Neural cell (in vitro differentiated cells): ENCODE data around the gene OTP. TPM values are rescaled to one million over a fixed set of nuclear protein-coding genes. Genes with fewer than 3 reads are reported as not detected.

Experiments used
- H2AFZ ChIP-seq: fragments of 200-600, 300-800 bp; sonication (generic), shearing (Covaris generic); 2 replicates; pipeline ENCODE4 v1.6.0; 2014; ENCODE audit warnings: low read depth, mild to moderate bottlenecking, antibody characterized with exemption, low read length, moderate library complexity
- H3F3A ChIP-seq: fragments of 200-600 bp; shearing (Covaris generic); 2 replicates; pipeline ENCODE4 v1.6.1; 2016; ENCODE audit warnings: mild to moderate bottlenecking, moderate library complexity, mixed read lengths, antibody characterized with exemption, low read length; ENCODE audit not compliant: insufficient read depth, poor library complexity, severe bottlenecking
- H3K27ac ChIP-seq: fragments of 200-600, 300-800 bp; sonication (generic), shearing (Covaris generic); 2 replicates; pipeline ENCODE4 v1.5.1; 2014; ENCODE audit warnings: mild to moderate bottlenecking, low read length, moderate library complexity
- H3K27me3 ChIP-seq: fragments of 300-800, 200-600 bp; sonication (generic), shearing (Covaris generic); 2 replicates; pipeline ENCODE4 v1.6.0; 2014; ENCODE audit warnings: mild to moderate bottlenecking, low read depth, low read length, moderate library complexity; ENCODE audit not compliant: insufficient read depth
- H3K36me3 ChIP-seq: fragments of 300-800, 200-600 bp; sonication (generic), shearing (Covaris generic); 2 replicates; pipeline ENCODE4 v1.5.1; 2014; ENCODE audit warnings: mild to moderate bottlenecking, antibody characterized with exemption, low read length, moderate library complexity; ENCODE audit not compliant: insufficient read depth
- H3K4me2 ChIP-seq: fragments of 300-800, 200-600 bp; sonication (generic), shearing (Covaris generic); 2 replicates; pipeline ENCODE4 v1.6.0; 2014; ENCODE audit warnings: mild to moderate bottlenecking, low read length
- H3K4me3 ChIP-seq: fragments of 300-800, 200-600 bp; sonication (generic), shearing (Covaris generic); 2 replicates; pipeline ENCODE4 v1.5.1; 2014; ENCODE audit warnings: mild to moderate bottlenecking, low read length, moderate library complexity
- H3K79me2 ChIP-seq: fragments of 200-600 bp; shearing (Covaris generic); replicated peaks from 2 replicates; pipeline ENCODE4 v1.6.0; 2014; ENCODE audit warnings: mild to moderate bottlenecking, low read length, moderate library complexity; ENCODE audit not compliant: insufficient read depth
- H3K9ac ChIP-seq: fragments of 300-800, 200-600 bp; sonication (generic), shearing (Covaris generic); 2 replicates; pipeline ENCODE4 v1.6.1; 2016; ENCODE audit warnings: mild to moderate bottlenecking, low read length, mixed read lengths
- H3K9me2 ChIP-seq: fragments of 200-600 bp; shearing (Covaris generic); 2 replicates; pipeline ENCODE4 v1.6.1; 2016; ENCODE audit warnings: mild to moderate bottlenecking, low read length, mixed read lengths; ENCODE audit not compliant: insufficient read depth
- H3K9me3 ChIP-seq: fragments of 200-600, 300-800 bp; sonication (generic), shearing (Covaris generic); 2 replicates; pipeline ENCODE4 v1.6.1; 2016; ENCODE audit warnings: mild to moderate bottlenecking, mixed run types, low read length, moderate library complexity, mixed read lengths
- H4K20me1 ChIP-seq: fragments of 200-600 bp; shearing (Covaris generic); 2 replicates; pipeline ENCODE4 v1.6.1; 2016; ENCODE audit warnings: mild to moderate bottlenecking, mixed run types; ENCODE audit not compliant: insufficient read depth
- CTCF ChIP-seq: fragments of 450-650 bp; IDR thresholded peaks from 2 replicates; pipeline ENCODE4 v1.5.1; 2014; ENCODE audit warnings: antibody characterized with exemption, mild to moderate bottlenecking, moderate library complexity; ENCODE audit not compliant: poor library complexity, severe bottlenecking
- EP300 ChIP-seq: fragments of 450-650 bp; conservative IDR thresholded peaks from 2 replicates; pipeline ENCODE4 v1.6.1; 2014; ENCODE audit warnings: antibody characterized with exemption, mild to moderate bottlenecking, moderate library complexity; ENCODE audit not compliant: poor library complexity, severe bottlenecking
- EZH2 ChIP-seq: fragments of 200-600, 300-800 bp; shearing (Covaris generic), sonication (generic); IDR thresholded peaks from 2 replicates; pipeline ENCODE4 v1.6.1; 2014; ENCODE audit warnings: antibody characterized with exemption, low read length, borderline replicate concordance, mild to moderate bottlenecking; ENCODE audit not compliant: insufficient read depth, poor library complexity, severe bottlenecking
- MXI1 ChIP-seq: fragments of 450-650 bp; conservative IDR thresholded peaks from 2 replicates; pipeline ENCODE4 v1.6.1; 2014; ENCODE audit warnings: antibody characterized with exemption, mild to moderate bottlenecking; ENCODE audit not compliant: poor library complexity, severe bottlenecking
- POLR2AphosphoS5 ChIP-seq: IDR thresholded peaks from 2 replicates; pipeline ENCODE4 v1.6.1; 2012
- RAD21 ChIP-seq: fragments of 450-650 bp; conservative IDR thresholded peaks from 2 replicates; pipeline ENCODE4 v1.6.1; 2014; ENCODE audit warnings: antibody characterized with exemption, mild to moderate bottlenecking, moderate library complexity
- REST ChIP-seq: IDR thresholded peaks from 2 replicates; pipeline ENCODE4 v1.6.1; 2012; ENCODE audit warnings: borderline replicate concordance
- SMC3 ChIP-seq: fragments of 450-650 bp; conservative IDR thresholded peaks from 2 replicates; pipeline ENCODE4 v1.6.1; 2014; ENCODE audit warnings: antibody characterized with exemption, mild to moderate bottlenecking, moderate library complexity; ENCODE audit not compliant: poor library complexity
- TAF1 ChIP-seq: IDR thresholded peaks from 2 replicates; pipeline ENCODE4 v1.6.1; 2012; ENCODE audit warnings: low read depth
- polyA minus RNA-seq: library from RNA; depleted of rRNA, polyadenylated mRNA; stranded (reverse); fragments of >200 nt; gene quantifications from 2 replicates; pipeline ENCODE4 v1.2.3, GENCODE V29; 2014
- polyA plus RNA-seq: library from polyadenylated mRNA; depleted of rRNA; stranded (reverse); fragments of >200 nt; gene quantifications from 2 replicates; pipeline ENCODE4 v1.2.3, GENCODE V29; 2014

The OTP gene
- polyA plus RNA-seq (not detected in 2 replicates), polyA minus RNA-seq (not detected in 2 replicates)

GRCh38 chr5:77637998-77638762 is at the start of gene OTP:
Gene OTP, minus strand, starts transcription at chr5:77638713. Its CDS starts 164 bp downstream, at chr5:77638549.
- Histone ChIP-seq H3K27ac (no peak within 1 kb of the TSS), H2AFZ (no peak within 1 kb of the TSS), H4K20me1 (no peaks in the 10 kb centered on the region), H3K36me3 (no peaks in the 10 kb centered on the region), H3K4me3 (no peak within 1 kb of the TSS), H3K9ac (no peak within 1 kb of the TSS), H3K4me2 (no peak within 1 kb of the TSS), H3K79me2 (no peaks in the 10 kb centered on the region), H3F3A (no peaks in the 10 kb centered on the region), H3K9me3 (no peaks in the 10 kb centered on the region), H3K9me2 (no peaks in the 10 kb centered on the region), H3K27me3 (peaks cover 100% of the 10 kb centered on the region)
- TF ChIP-seq MXI1 (no peak), REST (no peak), CTCF (no peak), SMC3 (no peak), EZH2 (peak; percentile 4)

- H4K20me1 ChIP-seq, result no peaks in the 10 kb centered on the region
- no peak overlapping the region for H3K27ac ChIP-seq
- no peaks in the 10 kb centered on the region for H3K79me2 ChIP-seq
- no peak overlapping the region for H3K4me2 ChIP-seq
- TF ChIP-seq EZH2, result no peak
- no peak for TF ChIP-seq REST
- TF ChIP-seq EP300, result no peak
- TF ChIP-seq CTCF, result no peak
- TF ChIP-seq SMC3, result no peak
- no peak for TF ChIP-seq TAF1
- no peak for TF ChIP-seq MXI1
- no peak for TF ChIP-seq POLR2AphosphoS5
- no peak for TF ChIP-seq RAD21
- H3K9me3 ChIP-seq, result no peaks in the 10 kb centered on the region
- no peak overlapping the region for H3K9ac ChIP-seq
- H3K4me3 ChIP-seq, result no peak overlapping the region
- H2AFZ ChIP-seq, result no peak overlapping the region
- no peaks in the 10 kb centered on the region for H3F3A ChIP-seq
- no peaks in the 10 kb centered on the region for H3K36me3 ChIP-seq
- H3K9me2 ChIP-seq, result no peaks in the 10 kb centered on the region
- H3K27me3 ChIP-seq, result no peaks in the 10 kb centered on the region
These were observed 44.7 kb upstream of the OTP start for GRCh38 chr5:77683171-77683732.
